MCF 10A (cell line): ENCODE data around the gene SLC19A2. TPM values are rescaled to one million over a fixed set of nuclear protein-coding genes. Genes with fewer than 3 reads are reported as not detected.

ENCODE experiments used
- BruUV-seq: library from RNA; stranded (reverse); fragments of 400-500 nt; replicated peaks from 2 replicates; lab custom pipeline; 2021; lab: Mats Ljungman, UMichigan
- CTCF ChIA-PET: fragments of 300-600 bp; sonication (Branson Sonifier 250); formaldehyde crosslinking; extraction: SDS; loops from one replicate; lab custom pipeline; 2021; ENCODE audit warnings: antibody characterized with exemption, inconsistent platforms; lab: Yijun Ruan, JAX
- POLR2A ChIA-PET: fragments of 300-600, 350-650 bp; sonication (Branson Sonifier 250); formaldehyde crosslinking; extraction: SDS; loops from one replicate; lab custom pipeline; 2020; ENCODE audit warnings: antibody characterized with exemption, inconsistent platforms; lab: Yijun Ruan, JAX
- DNase-seq: peaks from one replicate; pipeline ENCODE4 v3.0.0-alpha.2; 2018; ENCODE audit not compliant: unreplicated experiment
- H3K27ac Mint-ChIP-seq: one replicate; pipeline ENCODE4 v1.8.0; 2022; ENCODE audit warnings: mild to moderate bottlenecking, low read depth, mixed read lengths; ENCODE audit not compliant: unreplicated experiment
- H3K27me3 Mint-ChIP-seq: one replicate; pipeline ENCODE4 v1.8.0; 2022; ENCODE audit warnings: mixed read lengths; ENCODE audit not compliant: insufficient read depth, unreplicated experiment
- H3K36me3 Mint-ChIP-seq: one replicate; pipeline ENCODE4 v1.8.0; 2022; ENCODE audit warnings: mild to moderate bottlenecking, moderate library complexity, mixed read lengths; ENCODE audit not compliant: insufficient read depth, unreplicated experiment
- H3K4me1 Mint-ChIP-seq: one replicate; pipeline ENCODE4 v1.8.0; 2022; ENCODE audit warnings: mixed read lengths; ENCODE audit not compliant: insufficient read depth, unreplicated experiment
- H3K4me3 Mint-ChIP-seq: one replicate; pipeline ENCODE4 v1.8.0; 2022; ENCODE audit warnings: mild to moderate bottlenecking, moderate library complexity, mixed read lengths; ENCODE audit not compliant: unreplicated experiment
- H3K9me3 Mint-ChIP-seq: one replicate; pipeline ENCODE4 v1.8.0; 2022; ENCODE audit warnings: mixed read lengths; ENCODE audit not compliant: unreplicated experiment
- intact Hi-C: fragments of 100-400 bp; cut with micrococcal nuclease; formaldehyde crosslinking; loops from 2 replicates; pipeline ENCODE4 v1.14.1; 2022
- total RNA-seq: library from RNA; stranded (reverse); gene quantifications from 2 replicates; pipeline ENCODE4 v1.2.3, GENCODE V29; 2022
- TF ChIP-seq, protein P1 (sequence below): fragments of 200-600 bp; IDR thresholded peaks from one replicate; pipeline ENCODE4 v1.8.0; 2022; ENCODE audit warnings: antibody characterized with exemption, mild to moderate bottlenecking; ENCODE audit not compliant: unreplicated experiment

SLC19A2 gene
- total RNA-seq, 1 experiment from 2014 or later, result 13.9 TPM

DNA sequence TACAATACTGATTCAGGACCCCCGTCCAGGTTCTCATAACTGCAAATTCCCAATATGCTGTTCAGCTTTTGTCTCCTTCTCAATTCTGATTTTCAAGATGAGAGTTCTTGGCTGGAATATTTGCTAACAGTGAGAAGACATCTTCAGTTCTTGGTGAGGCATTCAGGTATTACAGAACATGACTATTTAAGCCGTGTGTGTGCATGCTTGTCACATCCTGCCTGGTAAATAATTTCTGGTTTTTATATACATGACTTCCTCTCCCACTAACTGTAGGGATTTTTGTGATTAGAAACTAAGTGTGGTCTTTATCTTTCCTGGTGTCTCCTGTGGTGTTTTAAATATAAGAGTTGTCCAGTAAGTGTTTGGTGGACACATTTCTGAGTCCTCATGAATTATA lies 10.2 kb upstream of the SLC19A2 start:
- intact Hi-C loops, result no loop called here
- Mint-ChIP-seq H3K9me3 (peaks cover 7% of the 10 kb centered on the region), H3K4me1 (peaks cover 18% of the 10 kb centered on the region), H3K27me3 (no peaks in the 10 kb centered on the region), H3K4me3 (no peak overlapping the region), H3K36me3 (no peaks in the 10 kb centered on the region), H3K27ac (peak overlapping the region; percentile 52)
- CTCF ChIA-PET, result interaction anchor here (0.6 to 2.1 kb wide), 6 partner anchors 11 to 1201 kb away, joined by 3 to 13 read pairs (median 4); no protein-coding TSS in a partner anchor
- DNase-seq, result no peak
- POLR2A ChIA-PET, result interaction anchor here (0.6 to 5.5 kb wide), 4 partner anchors 8 to 13 kb away, joined by 3 to 56 read pairs (median 7); partner anchors contain the start of gene SLC19A2
- TF ChIP-seq, protein P1, sequence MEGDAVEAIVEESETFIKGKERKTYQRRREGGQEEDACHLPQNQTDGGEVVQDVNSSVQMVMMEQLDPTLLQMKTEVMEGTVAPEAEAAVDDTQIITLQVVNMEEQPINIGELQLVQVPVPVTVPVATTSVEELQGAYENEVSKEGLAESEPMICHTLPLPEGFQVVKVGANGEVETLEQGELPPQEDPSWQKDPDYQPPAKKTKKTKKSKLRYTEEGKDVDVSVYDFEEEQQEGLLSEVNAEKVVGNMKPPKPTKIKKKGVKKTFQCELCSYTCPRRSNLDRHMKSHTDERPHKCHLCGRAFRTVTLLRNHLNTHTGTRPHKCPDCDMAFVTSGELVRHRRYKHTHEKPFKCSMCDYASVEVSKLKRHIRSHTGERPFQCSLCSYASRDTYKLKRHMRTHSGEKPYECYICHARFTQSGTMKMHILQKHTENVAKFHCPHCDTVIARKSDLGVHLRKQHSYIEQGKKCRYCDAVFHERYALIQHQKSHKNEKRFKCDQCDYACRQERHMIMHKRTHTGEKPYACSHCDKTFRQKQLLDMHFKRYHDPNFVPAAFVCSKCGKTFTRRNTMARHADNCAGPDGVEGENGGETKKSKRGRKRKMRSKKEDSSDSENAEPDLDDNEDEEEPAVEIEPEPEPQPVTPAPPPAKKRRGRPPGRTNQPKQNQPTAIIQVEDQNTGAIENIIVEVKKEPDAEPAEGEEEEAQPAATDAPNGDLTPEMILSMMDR, result no peak
- no TSS peak for BruUV-seq

DNA sequence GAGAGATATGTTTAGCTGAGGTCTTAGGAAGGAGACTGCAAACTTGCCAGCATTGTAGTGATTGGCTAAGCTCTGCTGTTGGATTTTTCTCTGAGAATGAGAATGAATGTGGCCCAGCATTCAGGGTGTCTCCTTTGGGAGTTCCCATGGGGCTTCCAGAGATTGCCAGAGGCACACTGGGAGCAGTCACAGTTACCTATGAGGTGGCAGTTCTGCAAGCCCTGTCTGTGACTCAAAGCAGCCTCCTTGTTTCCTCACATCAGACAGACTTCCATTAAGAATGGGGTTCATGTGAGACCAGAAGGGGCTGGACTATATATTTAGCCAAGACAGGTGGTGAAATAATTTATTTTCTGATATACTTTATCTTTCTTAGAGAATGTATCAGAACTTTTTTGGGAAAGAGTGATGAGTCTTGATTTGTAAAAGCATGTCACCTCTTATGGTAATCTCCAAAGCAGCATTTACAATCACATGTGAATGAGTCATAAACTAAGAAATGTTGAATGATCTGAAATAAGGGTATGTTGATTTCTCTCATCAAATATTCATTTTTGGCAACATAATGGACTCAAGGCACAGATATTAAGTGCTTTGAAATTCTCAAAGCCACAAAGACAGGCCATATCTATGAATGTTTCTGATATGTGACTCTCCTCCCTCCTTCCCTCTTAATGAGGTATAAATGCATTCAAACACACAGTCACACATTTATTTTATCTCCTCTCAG lies 9.5 kb upstream of the SLC19A2 start:
- POLR2A ChIA-PET, result interaction anchor here (0.6 to 5.5 kb wide), 3 partner anchors 9 to 13 kb away, joined by 3 to 56 read pairs (median 9); partner anchors contain the start of gene SLC19A2
- H3K4me1 Mint-ChIP-seq, result peaks cover 18% of the 10 kb centered on the region
- intact Hi-C loops, result no loop called here
- BruUV-seq, result no TSS peak
- H3K27ac Mint-ChIP-seq, result peak overlapping the region; percentile 52
- TF ChIP-seq, protein P1, result no peak
- no peaks in the 10 kb centered on the region for H3K9me3 Mint-ChIP-seq
- no peak overlapping the region for H3K4me3 Mint-ChIP-seq
- CTCF ChIA-PET, result interaction anchor here (1.3 to 2.3 kb wide), 5 partner anchors 12 to 55 kb away, joined by 4 to 13 read pairs (median 6); no protein-coding TSS in a partner anchor
- no peaks in the 10 kb centered on the region for H3K27me3 Mint-ChIP-seq
- DNase-seq, result peak; percentile 31
- no peaks in the 10 kb centered on the region for H3K36me3 Mint-ChIP-seq

DNA sequence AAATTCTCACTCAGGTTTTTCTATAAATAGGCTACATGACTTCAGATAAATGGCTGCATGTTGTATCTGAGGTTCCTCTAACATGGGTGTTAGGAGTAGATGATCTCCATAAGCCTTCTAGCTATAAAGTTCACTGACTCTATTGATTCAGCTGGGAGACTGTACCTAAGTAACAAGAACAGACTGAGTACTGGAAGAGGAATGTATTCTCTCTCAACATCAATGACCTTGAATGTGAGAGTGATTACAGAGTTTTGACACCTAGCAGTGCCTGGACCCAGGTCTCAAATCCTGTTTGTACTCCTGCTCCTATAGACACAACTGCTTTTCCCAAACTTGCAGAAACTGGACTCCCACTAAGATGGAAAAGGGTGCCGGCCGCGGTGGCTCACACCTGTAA lies 8.6 kb upstream of the SLC19A2 start:
- peaks cover 22% of the 10 kb centered on the region for H3K4me1 Mint-ChIP-seq
- no TSS peak for BruUV-seq
- H3K27ac Mint-ChIP-seq, result peak overlapping the region; percentile 52
- intact Hi-C loops, result no loop called here
- H3K9me3 Mint-ChIP-seq, result no peaks in the 10 kb centered on the region
- ChIA-PET POLR2A (interaction anchor here (1.3 to 5.5 kb wide), 2 partner anchors 8 to 14 kb away, joined by 9 to 56 read pairs; partner anchors contain the start of gene SLC19A2), CTCF (interaction anchor here (1.3 to 2.3 kb wide), 4 partner anchors 11 to 56 kb away, joined by 4 to 10 read pairs (median 5); no protein-coding TSS in a partner anchor)
- TF ChIP-seq, protein P1, result no peak
- no peak overlapping the region for H3K4me3 Mint-ChIP-seq
- no peaks in the 10 kb centered on the region for H3K36me3 Mint-ChIP-seq
- no peaks in the 10 kb centered on the region for H3K27me3 Mint-ChIP-seq
- no peak for DNase-seq

DNA sequence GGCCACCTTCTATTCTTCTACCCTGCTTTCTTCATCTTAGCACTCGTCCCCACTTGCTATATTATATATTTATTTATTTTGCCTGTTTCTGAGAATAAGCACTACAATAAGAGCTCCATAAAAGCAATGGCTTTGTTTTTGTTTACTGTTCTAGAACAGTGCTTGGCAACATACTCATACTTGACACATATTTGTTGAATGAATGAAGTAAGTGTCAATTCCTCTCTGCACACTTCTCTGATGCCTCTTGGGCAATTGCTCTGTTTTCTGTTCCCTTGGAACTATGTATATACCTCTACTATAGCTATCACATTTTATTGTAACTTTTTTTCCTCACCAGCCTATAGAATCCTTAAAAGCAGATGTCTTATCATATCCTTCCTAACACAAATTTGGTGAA lies 7.5 kb upstream of the SLC19A2 start:
- ChIA-PET CTCF (interaction anchor here (0.7 to 2.3 kb wide), 8 partner anchors 14 to 890 kb away, joined by 3 to 10 read pairs (median 4); no protein-coding TSS in a partner anchor), POLR2A (interaction anchor here (0.7 to 5.5 kb wide), 2 partner anchors 15 to 343 kb away, joined by 3 to 56 read pairs; no protein-coding TSS in a partner anchor)
- Mint-ChIP-seq H3K27me3 (no peaks in the 10 kb centered on the region), H3K4me1 (peaks cover 24% of the 10 kb centered on the region), H3K36me3 (no peaks in the 10 kb centered on the region), H3K27ac (no peak overlapping the region), H3K9me3 (no peaks in the 10 kb centered on the region), H3K4me3 (no peak overlapping the region)
- intact Hi-C loops, result no loop called here
- DNase-seq, result no peak
- TF ChIP-seq, protein P1, result no peak
- BruUV-seq, result no TSS peak
